Measurements from ENCODE around the gene NOL4L. TPM values are rescaled to one million over a fixed set of nuclear protein-coding genes. Genes with fewer than 3 reads are reported as not detected.
A peak's percentile ranks its signal among the peaks of the same experiment; 100 is the strongest.

Gene NOL4L
- total RNA-seq, 6 experiments from 2014 or later: 12.0 to 16.3 (median 13.2) TPM

- peak overlapping the region; percentile 8; the same call in 1 of the 2 replicates for H3K27ac Mint-ChIP-seq
- H3K36me3 Mint-ChIP-seq (ENCODE audit: low read depth): peaks cover 17% of the 10 kb centered on the region
- no peak overlapping the region for H3K4me3 Mint-ChIP-seq
- H3K4me1 Mint-ChIP-seq (ENCODE audit: low read depth): peaks cover 9% of the 10 kb centered on the region; the same call in 1 of the 2 replicates
- no peak for DNase-seq
- H3K27me3 Mint-ChIP-seq (ENCODE audit: insufficient read depth): peaks cover 6% of the 10 kb centered on the region
- TF ChIP-seq CTCF (IDR thresholded peaks at IDR 0.05): no peak
- H3K9me3 Mint-ChIP-seq: no peaks in the 10 kb centered on the region
These were observed 135.9 kb downstream of the NOL4L start for GRCh38 chr20:32449057-32449889.

GRCh38 chr20:32448306-32449056 lies 136.7 kb downstream of the NOL4L start:
- H3K27ac Mint-ChIP-seq: no peak overlapping the region
- H3K9me3 Mint-ChIP-seq: no peaks in the 10 kb centered on the region
- peaks cover 15% of the 10 kb centered on the region for H3K4me1 Mint-ChIP-seq (ENCODE audit: low read depth)
- H3K4me3 Mint-ChIP-seq: no peak overlapping the region
- peaks cover 23% of the 10 kb centered on the region for H3K36me3 Mint-ChIP-seq (ENCODE audit: low read depth)
- TF ChIP-seq CTCF (IDR thresholded peaks at IDR 0.05): no peak
- peaks cover 8% of the 10 kb centered on the region for H3K27me3 Mint-ChIP-seq (ENCODE audit: insufficient read depth)
- DNase-seq: no peak

GRCh38 chr20:32447136-32448027 lies 137.8 kb downstream of the NOL4L start:
- peaks cover 10% of the 10 kb centered on the region for H3K27me3 Mint-ChIP-seq (ENCODE audit: insufficient read depth)
- DNase-seq: no peak
- H3K27ac Mint-ChIP-seq: no peak overlapping the region
- H3K36me3 Mint-ChIP-seq (ENCODE audit: low read depth): peaks cover 29% of the 10 kb centered on the region
- no peaks in the 10 kb centered on the region for H3K9me3 Mint-ChIP-seq
- TF ChIP-seq CTCF (IDR thresholded peaks at IDR 0.05): no peak
- no peak overlapping the region for H3K4me3 Mint-ChIP-seq
- H3K4me1 Mint-ChIP-seq (ENCODE audit: low read depth): peaks cover 25% of the 10 kb centered on the region

- Mint-ChIP-seq H3K4me3 (no peak overlapping the region), H3K4me1 (ENCODE audit: low read depth) (peaks cover 25% of the 10 kb centered on the region), H3K27me3 (ENCODE audit: insufficient read depth) (peaks cover 11% of the 10 kb centered on the region), H3K27ac (no peak overlapping the region), H3K9me3 (no peaks in the 10 kb centered on the region), H3K36me3 (ENCODE audit: low read depth) (peaks cover 33% of the 10 kb centered on the region)
- DNase-seq: no peak
- TF ChIP-seq CTCF (IDR thresholded peaks at IDR 0.05): no peak
These were observed 138.6 kb downstream of the NOL4L start for GRCh38 chr20:32446301-32447100.

Measured in HFFc6 (cell line).